H1 (cell line): ENCODE results near the gene IFIT5. TPM values are rescaled to one million over a fixed set of nuclear protein-coding genes. Genes with fewer than 3 reads are reported as not detected.

Source experiments
- HDAC2 ChIP-seq, 2 experiments: fragments of 300-600 bp in 1 of 2; sonication (generic) in 1 of 2; IDR thresholded peaks; 2 replicates each; pipeline ENCODE4 v1.6.1; 2011 to 2012; ENCODE audit warnings: low read depth in 2 of 2, low read length in 2 of 2, mild to moderate bottlenecking in 2 of 2, moderate library complexity in 2 of 2, borderline replicate concordance in 1 of 2, inconsistent platforms in 1 of 2
- KDM4A ChIP-seq: IDR thresholded peaks from one replicate; pipeline ENCODE4 v1.7.1; 2012; ENCODE audit warnings: low read depth, mild to moderate bottlenecking, moderate library complexity, low read length, inconsistent platforms; ENCODE audit not compliant: severe bottlenecking
- MAFK ChIP-seq: IDR thresholded peaks from 2 replicates; pipeline ENCODE4 v1.6.1; 2012; ENCODE audit warnings: low read depth, mild to moderate bottlenecking, improper control_type of control experiment, low read length
- POU5F1 ChIP-seq: IDR thresholded peaks from 2 replicates; pipeline ENCODE4 v1.6.1; 2011; ENCODE audit warnings: low read depth, mild to moderate bottlenecking, low read length, moderate library complexity
- SAP30 ChIP-seq: fragments of 300-600 bp; sonication (generic); IDR thresholded peaks from 2 replicates; pipeline ENCODE4 v1.7.1; 2012; ENCODE audit warnings: low read length, moderate library complexity, mild to moderate bottlenecking, inconsistent platforms; ENCODE audit not compliant: insufficient read depth, insufficient replicate concordance
- ZNF274 ChIP-seq: IDR thresholded peaks from 2 replicates; pipeline ENCODE4 v1.7.0; 2012; ENCODE audit warnings: low read length, borderline replicate concordance; ENCODE audit errors: extremely low read depth
- polyA plus RNA-seq, 7 experiments: library from polyadenylated mRNA; depleted of rRNA in 3 of 7; stranded (reverse) in 5 of 7; unstranded in 2 of 7; fragments of >200 nt in 5 of 7; fragments of 200-250 nt in 2 of 7; gene quantifications; 1 replicate in 5 of 7; 2 replicates in 1 of 7; 4 replicates in 1 of 7; pipeline versions ENCODE4 v1.2.1 to v1.2.3, GENCODE V29; 2011 to 2013; ENCODE audit warnings: missing spikeins in 2 of 7, mixed read lengths in 2 of 7
- total RNA-seq: library from RNA; stranded (reverse); fragmentation: NEBNext Ultra II Directional; extraction: Animal tissue kit (Norgen Biotek cat#: 25700); gene quantifications from 2 replicates; pipeline ENCODE4 v1.2.1, GENCODE V29; 2021

IFIT5 gene
- total and polyA plus RNA-seq, 2 of the 8 experiments (the other 6 are each of a cell fraction or from before 2014, with no cell fraction given): 0.94 to 2.6 TPM

DNA sequence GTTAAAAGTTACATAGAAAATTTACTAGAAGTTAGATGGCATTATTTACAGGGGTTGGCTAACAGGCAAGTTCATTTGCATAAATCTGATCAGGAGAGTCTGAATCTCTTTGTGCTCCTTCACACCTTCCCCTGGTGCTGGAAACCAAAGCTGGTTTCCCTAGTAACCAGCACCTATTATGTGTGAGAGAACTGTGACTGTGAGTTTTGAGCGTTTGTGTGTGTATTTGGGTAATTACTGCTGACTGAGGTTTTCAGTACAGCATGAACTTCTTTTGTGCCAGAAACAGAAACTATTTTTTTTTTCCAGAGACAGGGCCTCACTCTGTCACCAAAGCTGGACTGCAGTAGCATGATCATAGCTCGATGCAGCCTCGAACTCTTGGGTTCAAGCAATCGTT lies 46.8 kb upstream of the IFIT5 start (continued):
- TF ChIP-seq MAFK (no peak), SAP30 (no peak), HDAC2 (IDR thresholded peaks at IDR 0.05; ENCODE audit: borderline replicate concordance in 1 of 2, low read depth in 2 of 2, low read length in 2 of 2) (no peak), ZNF274 (no peak), POU5F1 (no peak), KDM4A (no peak)
